COR-L47 (cell line): Measurements from ENCODE around the gene FRK.
"Not testable (repeated sequence)": the region's sequence is repeated elsewhere in the genome, so short reads cannot be mapped to it uniquely, and the experiment has no call there.

Experiments
- DNase-seq: peaks from one replicate; lab custom pipeline; 2025; lab: John Stamatoyannopoulos, UW

FRK gene

GRCh38 chr6:115944829-115945228 lies 115.9 kb downstream of the FRK start:
- DNase-seq: not testable (repeated sequence)

GRCh38 chr6:115937502-115937901 lies 123.2 kb downstream of the FRK start:
- DNase-seq: not testable (repeated sequence)

DNA sequence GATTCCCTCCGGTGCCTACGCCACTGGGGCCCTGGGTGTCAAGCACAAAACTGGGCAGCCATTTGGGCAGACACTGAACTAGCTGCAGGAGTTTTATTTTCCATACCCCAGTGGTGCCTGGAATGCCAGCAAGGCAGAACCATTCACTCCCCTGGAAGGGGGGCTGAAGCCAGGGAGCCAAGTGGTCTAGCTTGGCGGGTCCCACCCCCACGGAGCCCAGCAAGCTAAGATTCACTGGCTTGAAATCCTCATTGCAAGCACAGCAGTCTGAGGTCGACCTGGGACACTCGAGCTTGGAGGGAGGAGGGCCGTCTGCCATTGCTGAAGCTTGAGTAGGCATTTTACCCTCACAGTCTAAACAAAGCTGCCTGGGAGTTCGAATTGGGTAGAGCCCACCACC lies 125.3 kb downstream of the FRK start:
- DNase-seq: no peak

DNA sequence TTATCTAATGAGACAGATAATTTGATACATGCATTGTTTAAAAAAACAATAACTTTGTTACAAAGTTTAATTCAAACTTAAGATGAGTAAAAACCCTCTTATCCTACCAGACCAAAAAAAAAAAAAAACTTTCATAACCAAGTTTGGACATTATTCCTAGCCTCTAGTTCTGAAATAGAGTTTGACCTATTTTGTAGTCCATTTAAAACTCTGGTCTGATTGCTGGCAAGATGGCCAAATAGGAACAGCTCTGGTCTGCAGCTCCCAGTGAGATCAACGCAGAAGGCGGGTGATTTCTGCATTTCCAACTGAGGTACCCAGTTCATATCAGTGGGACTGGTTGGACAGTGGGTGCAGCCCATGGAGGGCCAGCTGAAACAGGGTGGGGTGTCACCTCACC lies 125.9 kb downstream of the FRK start:
- no peak for DNase-seq

- no peak for DNase-seq
Observed at GRCh38 chr6:115934145-115934544, 126.5 kb downstream of the FRK start.

- DNase-seq: peak; percentile 42
Observed at GRCh38 chr6:115932481-115932880, 128.2 kb downstream of the FRK start.

- not testable (repeated sequence) for DNase-seq
Observed at GRCh38 chr6:115928000-115928399, 132.7 kb downstream of the FRK start.

DNA sequence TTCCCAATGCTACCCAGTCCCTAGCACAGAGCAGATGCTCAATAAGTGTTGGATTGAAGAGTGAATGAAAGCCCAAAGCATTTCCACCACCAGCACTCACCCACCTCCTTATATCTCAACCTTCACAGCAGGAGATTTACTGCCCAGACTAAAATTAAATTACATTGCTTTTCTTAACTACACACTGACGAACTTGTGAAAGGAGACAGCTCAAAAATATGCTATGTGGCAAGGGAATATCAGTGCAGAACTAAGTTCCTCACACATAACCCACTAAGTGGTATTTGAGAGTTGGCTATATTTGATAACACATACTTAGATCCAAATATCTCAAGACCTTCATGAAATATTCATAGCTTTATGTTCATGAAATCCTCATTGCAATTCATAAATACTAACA lies 137.7 kb downstream of the FRK start:
- no peak for DNase-seq

DNA sequence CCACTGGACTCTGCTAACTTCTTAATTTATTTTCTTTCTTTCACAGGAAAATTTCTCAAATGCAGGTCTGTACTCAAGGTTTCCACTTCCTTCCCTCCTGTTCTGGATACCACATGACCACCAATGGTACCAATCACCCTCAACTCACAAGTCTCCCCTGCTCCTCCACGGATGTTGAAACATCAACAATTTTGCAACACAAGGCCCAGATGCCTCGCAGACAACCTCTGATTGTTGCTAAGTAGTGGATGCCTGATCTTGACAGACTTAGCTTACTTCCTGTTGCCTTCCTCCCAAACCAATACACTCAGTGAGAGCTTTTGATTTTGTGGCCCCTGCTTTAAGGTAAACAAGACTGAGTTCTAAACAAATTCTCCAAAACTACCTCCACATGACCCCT lies 146.6 kb downstream of the FRK start:
- DNase-seq: no peak

- DNase-seq: peak; percentile 2
Observed at GRCh38 chr6:115909923-115910546, 150.7 kb downstream of the FRK start.

DNA sequence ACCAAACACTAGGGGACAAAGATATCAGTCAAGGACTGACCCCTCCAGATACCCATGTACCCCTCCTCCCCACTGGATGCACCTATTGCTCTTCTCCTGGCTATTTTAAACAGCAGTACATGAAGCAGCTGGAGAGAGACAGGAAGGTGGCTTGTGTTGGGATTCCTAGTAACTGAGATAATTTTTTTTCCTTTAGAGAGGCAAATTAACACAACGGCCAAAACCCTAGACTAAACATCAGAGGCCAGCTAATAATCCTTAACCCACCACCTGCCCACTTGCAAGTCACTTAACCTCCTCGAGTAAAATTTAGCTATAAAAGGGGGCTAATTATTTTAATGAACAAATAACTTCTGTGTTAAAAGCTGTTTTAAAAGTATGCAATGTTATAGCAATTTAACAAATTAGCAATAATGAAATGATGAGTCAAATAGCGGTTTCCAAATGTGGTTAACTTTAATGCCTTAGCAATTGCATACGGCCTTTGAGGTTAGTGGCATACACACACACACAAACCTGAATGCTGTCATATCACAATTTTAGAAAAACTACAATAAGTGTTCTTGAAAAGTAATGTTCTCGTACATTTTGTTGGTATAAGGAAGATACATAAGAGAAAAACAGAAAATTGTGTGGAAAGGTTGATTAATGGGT lies 151.7 kb downstream of the FRK start:
- DNase-seq: no peak

DNA sequence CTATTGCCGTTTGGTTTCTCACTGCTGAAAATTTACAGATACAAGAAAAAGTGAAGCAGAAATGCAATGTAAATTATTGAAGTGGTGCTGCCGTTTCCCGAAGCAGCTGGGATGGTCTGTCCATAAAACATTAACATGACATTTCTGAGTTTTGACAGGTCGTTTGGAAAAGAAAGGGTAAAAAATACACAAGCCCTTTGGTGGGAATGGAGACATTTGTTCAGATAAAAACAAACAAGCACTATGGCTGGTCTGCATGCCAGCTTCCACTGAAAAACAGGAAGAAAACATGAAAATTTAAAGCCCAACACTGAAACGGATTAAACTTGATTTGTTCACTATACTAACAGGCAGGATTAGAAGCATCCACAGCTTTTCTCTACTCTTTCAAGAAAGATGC lies 155.2 kb downstream of the FRK start:
- DNase-seq: no peak

GRCh38 chr6:115902436-115902835 lies 158.3 kb downstream of the FRK start:
- DNase-seq: no peak

DNA sequence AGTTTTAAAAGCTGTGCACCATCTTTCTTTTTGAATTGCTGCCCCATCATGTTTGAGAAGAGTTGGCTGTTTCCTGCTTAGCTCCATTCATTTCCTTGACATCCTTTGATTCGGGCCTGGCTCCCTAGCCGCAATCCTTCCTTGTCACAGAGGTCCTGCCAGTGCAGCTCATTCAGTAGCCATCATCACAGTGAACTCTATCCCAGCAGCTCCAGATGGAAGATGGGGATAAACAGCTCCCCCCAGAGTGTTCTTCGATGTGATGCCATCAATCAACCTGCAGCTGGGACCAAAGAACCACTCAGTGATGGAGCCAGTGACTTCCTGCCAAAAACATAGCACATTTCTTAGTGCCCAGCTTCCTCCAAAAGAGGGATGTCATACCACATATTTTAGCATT lies 158.8 kb downstream of the FRK start:
- no peak for DNase-seq

DNA sequence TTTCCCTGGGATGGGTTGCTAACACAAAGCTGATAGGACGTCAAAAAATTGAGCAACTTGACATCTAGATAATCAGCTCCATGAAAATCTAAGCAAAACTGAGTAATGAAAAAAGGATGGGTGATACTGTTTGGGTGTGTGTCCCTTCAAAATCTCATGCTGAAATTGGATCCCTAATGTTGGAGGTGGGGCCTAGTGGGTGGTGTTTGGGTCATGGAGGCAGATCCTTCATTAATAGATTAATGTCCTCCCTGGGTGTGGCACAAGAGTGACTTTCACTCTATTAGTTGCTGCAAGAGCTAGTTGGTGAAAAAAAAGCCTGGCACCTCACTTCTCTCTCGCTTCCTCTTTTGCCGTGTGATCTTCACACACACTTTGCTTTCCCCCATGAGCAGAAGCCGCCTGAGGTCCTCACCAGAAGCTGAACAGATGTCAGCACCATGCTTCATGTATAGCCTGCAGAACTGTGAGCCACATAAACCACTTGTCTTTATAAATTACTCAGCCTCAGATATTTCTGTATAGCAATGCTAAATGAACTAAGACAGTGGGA lies 160.9 kb downstream of the FRK start:
- DNase-seq: no peak

DNA sequence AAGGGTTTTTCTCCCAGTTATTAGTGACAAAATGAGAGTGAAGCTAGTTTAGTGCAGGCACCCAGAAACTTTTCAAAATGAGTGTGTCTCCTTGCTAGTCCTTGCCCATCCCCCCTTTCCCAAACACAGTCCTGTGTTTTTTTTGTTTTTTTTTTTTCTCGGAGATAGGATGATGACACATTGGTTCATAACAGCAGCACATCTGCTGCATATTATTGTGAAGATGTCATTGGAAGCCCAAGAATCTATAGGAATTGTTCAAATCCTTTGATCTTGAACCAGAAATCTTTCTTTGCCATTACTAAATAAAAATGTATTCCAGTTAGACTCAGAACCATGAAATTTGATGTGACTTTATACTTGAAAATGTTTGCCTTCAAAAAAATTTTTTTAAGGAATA lies 162.4 kb downstream of the FRK start:
- no peak for DNase-seq

- peak; percentile 25 for DNase-seq
Observed at GRCh38 chr6:115896538-115897129, 164.1 kb downstream of the FRK start.

DNA sequence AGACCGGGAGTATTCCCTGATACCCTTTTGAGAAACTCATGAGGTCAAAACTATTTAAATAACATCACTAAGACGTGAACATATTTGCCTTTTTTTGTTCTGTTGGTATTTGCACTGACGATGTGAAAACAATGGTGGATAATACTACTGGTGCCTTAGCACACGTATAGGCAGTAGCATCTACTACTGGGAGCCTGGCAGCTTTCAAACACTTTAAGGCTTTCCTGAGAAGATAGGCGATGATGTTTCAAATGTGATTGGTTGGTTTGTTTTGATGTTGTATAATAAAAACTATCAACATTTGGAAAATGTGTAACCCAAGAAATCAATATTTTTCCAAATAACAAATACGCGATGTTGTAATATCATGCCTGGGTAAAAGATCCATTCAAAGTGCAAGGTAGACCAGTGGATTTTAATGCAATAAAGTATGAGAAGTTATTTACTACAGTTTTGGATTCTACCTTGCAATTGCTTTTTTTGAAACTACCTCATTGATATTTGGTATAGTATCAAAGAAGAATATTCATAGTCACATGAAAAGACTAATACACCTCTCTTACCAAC lies 166.2 kb downstream of the FRK start:
- DNase-seq: no peak

- no peak for DNase-seq
Observed at GRCh38 chr6:115891750-115892149, 168.9 kb downstream of the FRK start.

GRCh38 chr6:115891111-115891669 lies 169.5 kb downstream of the FRK start:
- no peak for DNase-seq

DNA sequence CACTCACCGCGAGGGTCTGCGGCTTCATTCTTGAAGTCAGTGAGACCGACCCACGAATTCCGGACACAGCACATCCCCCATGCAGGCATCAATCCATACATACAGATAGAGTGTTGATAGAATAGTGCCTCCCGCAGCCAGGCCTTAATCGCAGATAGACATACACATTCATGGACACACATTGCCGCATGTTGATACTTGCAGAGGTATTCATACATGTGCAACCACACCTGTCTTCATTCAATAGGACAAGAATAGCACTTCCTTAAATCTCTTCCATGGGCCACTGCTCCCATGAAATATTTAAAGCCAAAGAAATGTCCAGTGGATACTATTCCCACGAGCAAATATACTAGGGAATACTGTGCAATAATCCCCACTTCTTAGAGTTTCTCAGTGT lies 170.5 kb downstream of the FRK start:
- DNase-seq: no peak

- peak; percentile 24 for DNase-seq
Observed at GRCh38 chr6:115888687-115889470, 171.8 kb downstream of the FRK start.
